Activated naive CD8-positive, alpha-beta T cell treated with anti-CD3 and anti-CD28 coated beads for 36 hours (primary cell): ENCODE measurements around the gene FAAH. TPM values are rescaled to one million over a fixed set of nuclear protein-coding genes. Genes with fewer than 3 reads are reported as not detected.

Source experiments
- DNase-seq: peaks from one replicate; pipeline ENCODE4 v3.0.0; 2021
- H3K27ac Mint-ChIP-seq: one replicate; pipeline ENCODE4 v1.8.0; 2022; ENCODE audit warnings: mild to moderate bottlenecking, moderate library complexity, mixed read lengths
- H3K27me3 Mint-ChIP-seq: one replicate; pipeline ENCODE4 v1.8.0; 2022; ENCODE audit warnings: mild to moderate bottlenecking, mixed read lengths
- H3K36me3 Mint-ChIP-seq: one replicate; pipeline ENCODE4 v1.8.0; 2021; ENCODE audit warnings: mild to moderate bottlenecking, mixed read lengths
- H3K4me1 Mint-ChIP-seq: one replicate; pipeline ENCODE4 v1.8.0; 2021; ENCODE audit warnings: mixed read lengths
- H3K4me3 Mint-ChIP-seq: one replicate; pipeline ENCODE4 v1.8.0; 2022; ENCODE audit warnings: mild to moderate bottlenecking, moderate library complexity, mixed read lengths
- H3K9me3 Mint-ChIP-seq: one replicate; pipeline ENCODE4 v1.8.0; 2022; ENCODE audit warnings: mixed read lengths
- total RNA-seq, 2 experiments: library from RNA; stranded (reverse); gene quantifications; one replicate each; pipeline ENCODE4 v1.2.3, GENCODE V29; 2021

Gene FAAH
- total RNA-seq, 2 experiments from 2014 or later, result 2.8 to 3.4 TPM

GRCh38 chr1:46408356-46409062 lies 14.4 kb downstream of the FAAH start:
- Mint-ChIP-seq H3K9me3 (no peaks in the 10 kb centered on the region), H3K27ac (no peak overlapping the region), H3K27me3 (no peaks in the 10 kb centered on the region), H3K4me3 (no peak overlapping the region), H3K36me3 (no peaks in the 10 kb centered on the region), H3K4me1 (no peaks in the 10 kb centered on the region)
- no peak for DNase-seq

- H3K9me3 Mint-ChIP-seq, result no peaks in the 10 kb centered on the region
- H3K27ac Mint-ChIP-seq, result no peak overlapping the region
- H3K27me3 Mint-ChIP-seq, result no peaks in the 10 kb centered on the region
- H3K36me3 Mint-ChIP-seq, result no peaks in the 10 kb centered on the region
- no peak for DNase-seq
- H3K4me3 Mint-ChIP-seq, result no peak overlapping the region
- no peaks in the 10 kb centered on the region for H3K4me1 Mint-ChIP-seq
These were observed 14.9 kb downstream of the FAAH start for GRCh38 chr1:46409063-46409372.

- no peaks in the 10 kb centered on the region for H3K4me1 Mint-ChIP-seq
- H3K27ac Mint-ChIP-seq, result no peak overlapping the region
- H3K27me3 Mint-ChIP-seq, result no peaks in the 10 kb centered on the region
- DNase-seq, result no peak
- no peak overlapping the region for H3K4me3 Mint-ChIP-seq
- H3K36me3 Mint-ChIP-seq, result no peaks in the 10 kb centered on the region
- H3K9me3 Mint-ChIP-seq, result no peaks in the 10 kb centered on the region
These were observed 16.3 kb downstream of the FAAH start for GRCh38 chr1:46410156-46411009.

GRCh38 chr1:46411010-46411405 lies 16.9 kb downstream of the FAAH start:
- Mint-ChIP-seq H3K9me3 (no peaks in the 10 kb centered on the region), H3K27ac (no peak overlapping the region), H3K4me3 (no peak overlapping the region), H3K27me3 (no peaks in the 10 kb centered on the region), H3K4me1 (no peaks in the 10 kb centered on the region), H3K36me3 (no peaks in the 10 kb centered on the region)
- no peak for DNase-seq

GRCh38 chr1:46411601-46412341 lies 17.7 kb downstream of the FAAH start:
- Mint-ChIP-seq H3K4me3 (no peak overlapping the region), H3K27ac (no peak overlapping the region), H3K4me1 (no peaks in the 10 kb centered on the region), H3K9me3 (no peaks in the 10 kb centered on the region), H3K36me3 (no peaks in the 10 kb centered on the region), H3K27me3 (no peaks in the 10 kb centered on the region)
- peak; percentile 23 for DNase-seq

- Mint-ChIP-seq H3K4me1 (no peaks in the 10 kb centered on the region), H3K36me3 (no peaks in the 10 kb centered on the region), H3K9me3 (no peaks in the 10 kb centered on the region), H3K4me3 (no peak overlapping the region), H3K27me3 (no peaks in the 10 kb centered on the region), H3K27ac (no peak overlapping the region)
- no peak for DNase-seq
These were observed 18.9 kb downstream of the FAAH start for GRCh38 chr1:46412893-46413595.

- H3K27ac Mint-ChIP-seq, result no peak overlapping the region
- H3K9me3 Mint-ChIP-seq, result no peaks in the 10 kb centered on the region
- no peaks in the 10 kb centered on the region for H3K4me1 Mint-ChIP-seq
- peak; percentile 29 for DNase-seq
- H3K36me3 Mint-ChIP-seq, result no peaks in the 10 kb centered on the region
- no peaks in the 10 kb centered on the region for H3K27me3 Mint-ChIP-seq
- H3K4me3 Mint-ChIP-seq, result no peak overlapping the region
These were observed 19.5 kb downstream of the FAAH start for GRCh38 chr1:46413596-46413985.

GRCh38 chr1:46415514-46415913 lies 21.4 kb downstream of the FAAH start:
- Mint-ChIP-seq H3K27ac (no peak overlapping the region), H3K4me1 (no peaks in the 10 kb centered on the region), H3K36me3 (no peaks in the 10 kb centered on the region), H3K4me3 (no peak overlapping the region), H3K27me3 (no peaks in the 10 kb centered on the region), H3K9me3 (no peaks in the 10 kb centered on the region)
- DNase-seq, result no peak

GRCh38 chr1:46418976-46419375 lies 24.9 kb downstream of the FAAH start:
- H3K27ac Mint-ChIP-seq, result no peak overlapping the region
- H3K9me3 Mint-ChIP-seq, result no peaks in the 10 kb centered on the region
- no peak for DNase-seq
- no peaks in the 10 kb centered on the region for H3K36me3 Mint-ChIP-seq
- peaks cover 4% of the 10 kb centered on the region for H3K27me3 Mint-ChIP-seq
- H3K4me3 Mint-ChIP-seq, result no peak overlapping the region
- no peaks in the 10 kb centered on the region for H3K4me1 Mint-ChIP-seq

GRCh38 chr1:46420533-46420915 lies 26.4 kb downstream of the FAAH start:
- no peak overlapping the region for H3K27ac Mint-ChIP-seq
- H3K4me1 Mint-ChIP-seq, result no peaks in the 10 kb centered on the region
- no peaks in the 10 kb centered on the region for H3K9me3 Mint-ChIP-seq
- DNase-seq, result no peak
- no peak overlapping the region for H3K4me3 Mint-ChIP-seq
- peaks cover 10% of the 10 kb centered on the region for H3K27me3 Mint-ChIP-seq
- no peaks in the 10 kb centered on the region for H3K36me3 Mint-ChIP-seq

- H3K27me3 Mint-ChIP-seq, result peaks cover 13% of the 10 kb centered on the region
- no peak overlapping the region for H3K27ac Mint-ChIP-seq
- no peaks in the 10 kb centered on the region for H3K36me3 Mint-ChIP-seq
- H3K9me3 Mint-ChIP-seq, result no peaks in the 10 kb centered on the region
- no peak for DNase-seq
- H3K4me3 Mint-ChIP-seq, result no peak overlapping the region
- no peaks in the 10 kb centered on the region for H3K4me1 Mint-ChIP-seq
These were observed 27.6 kb downstream of the FAAH start for GRCh38 chr1:46421739-46422138.

GRCh38 chr1:46422261-46422871 lies 28.2 kb downstream of the FAAH start:
- H3K36me3 Mint-ChIP-seq, result no peaks in the 10 kb centered on the region
- no peaks in the 10 kb centered on the region for H3K4me1 Mint-ChIP-seq
- no peak for DNase-seq
- no peaks in the 10 kb centered on the region for H3K9me3 Mint-ChIP-seq
- H3K27ac Mint-ChIP-seq, result no peak overlapping the region
- peaks cover 13% of the 10 kb centered on the region for H3K27me3 Mint-ChIP-seq
- no peak overlapping the region for H3K4me3 Mint-ChIP-seq

- no peak for DNase-seq
- Mint-ChIP-seq H3K27ac (no peak overlapping the region), H3K4me3 (no peak overlapping the region)
These were observed 29.6 kb downstream of the FAAH start for GRCh38 chr1:46423574-46424240.

GRCh38 chr1:46424730-46425129 lies 30.6 kb downstream of the FAAH start:
- Mint-ChIP-seq H3K27ac (no peak overlapping the region), H3K27me3 (peaks cover 13% of the 10 kb centered on the region), H3K4me1 (no peaks in the 10 kb centered on the region), H3K4me3 (no peak overlapping the region), H3K36me3 (no peaks in the 10 kb centered on the region), H3K9me3 (no peaks in the 10 kb centered on the region)
- DNase-seq, result no peak

More at GRCh38 chr1:46423574-46424240, 29.6 kb downstream of the FAAH start:
- no peaks in the 10 kb centered on the region for H3K9me3 Mint-ChIP-seq
- H3K4me1 Mint-ChIP-seq, result no peaks in the 10 kb centered on the region
- H3K36me3 Mint-ChIP-seq, result no peaks in the 10 kb centered on the region
- H3K27me3 Mint-ChIP-seq, result peaks cover 13% of the 10 kb centered on the region
